ENCODE measurements around the gene IVD.

The IVD gene

DNA sequence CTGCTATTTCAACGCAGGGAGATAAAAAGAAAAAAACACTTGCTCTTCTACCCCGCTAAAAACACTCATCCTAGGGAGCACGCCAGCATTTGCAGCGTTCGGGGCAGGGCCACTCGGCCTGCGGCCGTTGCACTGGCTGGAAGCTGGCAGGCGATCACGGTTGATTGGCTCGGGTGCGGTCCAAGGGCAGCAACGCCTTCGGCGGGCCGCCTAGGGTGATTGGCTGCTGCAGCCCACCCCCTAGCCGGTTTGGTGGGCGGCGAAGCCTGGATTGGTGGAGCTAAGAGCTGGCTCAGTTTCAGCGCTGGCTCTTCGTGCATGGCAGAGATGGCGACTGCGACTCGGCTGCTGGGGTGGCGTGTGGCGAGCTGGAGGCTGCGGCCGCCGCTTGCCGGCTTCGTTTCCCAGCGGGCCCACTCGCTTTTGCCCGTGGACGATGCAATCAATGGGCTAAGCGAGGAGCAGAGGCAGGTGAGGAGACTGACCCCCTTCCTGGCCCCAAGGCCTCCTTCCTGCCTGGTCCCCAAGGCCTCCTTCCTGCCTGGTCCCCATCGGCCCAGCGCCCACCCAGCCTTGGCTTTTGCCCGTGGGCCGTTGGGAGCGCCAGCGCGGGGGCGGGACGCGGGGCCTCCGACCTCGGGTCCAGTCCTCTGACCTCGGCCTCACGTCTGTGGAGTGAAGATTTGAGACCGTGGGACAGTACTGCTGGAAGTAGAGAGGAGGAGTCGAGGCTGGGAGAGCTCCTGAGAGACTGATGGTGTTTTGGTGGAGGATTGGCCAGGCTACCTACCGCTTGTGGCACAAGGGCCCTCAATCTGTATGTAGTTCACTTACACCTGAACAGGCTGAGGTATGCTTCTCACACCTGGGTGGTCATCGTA lies at the start of gene IVD:
TSS of gene IVD (plus strand) at position 295 of the 881 bp plus-strand sequence. CDS start at position 328, 33 bp downstream.
- peak; percentile 97 for DNase-seq (ENCODE audit: low read depth)
- TF ChIP-seq, protein P1, sequence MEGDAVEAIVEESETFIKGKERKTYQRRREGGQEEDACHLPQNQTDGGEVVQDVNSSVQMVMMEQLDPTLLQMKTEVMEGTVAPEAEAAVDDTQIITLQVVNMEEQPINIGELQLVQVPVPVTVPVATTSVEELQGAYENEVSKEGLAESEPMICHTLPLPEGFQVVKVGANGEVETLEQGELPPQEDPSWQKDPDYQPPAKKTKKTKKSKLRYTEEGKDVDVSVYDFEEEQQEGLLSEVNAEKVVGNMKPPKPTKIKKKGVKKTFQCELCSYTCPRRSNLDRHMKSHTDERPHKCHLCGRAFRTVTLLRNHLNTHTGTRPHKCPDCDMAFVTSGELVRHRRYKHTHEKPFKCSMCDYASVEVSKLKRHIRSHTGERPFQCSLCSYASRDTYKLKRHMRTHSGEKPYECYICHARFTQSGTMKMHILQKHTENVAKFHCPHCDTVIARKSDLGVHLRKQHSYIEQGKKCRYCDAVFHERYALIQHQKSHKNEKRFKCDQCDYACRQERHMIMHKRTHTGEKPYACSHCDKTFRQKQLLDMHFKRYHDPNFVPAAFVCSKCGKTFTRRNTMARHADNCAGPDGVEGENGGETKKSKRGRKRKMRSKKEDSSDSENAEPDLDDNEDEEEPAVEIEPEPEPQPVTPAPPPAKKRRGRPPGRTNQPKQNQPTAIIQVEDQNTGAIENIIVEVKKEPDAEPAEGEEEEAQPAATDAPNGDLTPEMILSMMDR (conservative IDR thresholded peaks at IDR 0.05; ENCODE audit: low read depth, low read length), result no peak
- H3K4me3 ChIP-seq (ENCODE audit: low read depth, low read length), result peak within 1 kb of the TSS; percentile 95

DNA sequence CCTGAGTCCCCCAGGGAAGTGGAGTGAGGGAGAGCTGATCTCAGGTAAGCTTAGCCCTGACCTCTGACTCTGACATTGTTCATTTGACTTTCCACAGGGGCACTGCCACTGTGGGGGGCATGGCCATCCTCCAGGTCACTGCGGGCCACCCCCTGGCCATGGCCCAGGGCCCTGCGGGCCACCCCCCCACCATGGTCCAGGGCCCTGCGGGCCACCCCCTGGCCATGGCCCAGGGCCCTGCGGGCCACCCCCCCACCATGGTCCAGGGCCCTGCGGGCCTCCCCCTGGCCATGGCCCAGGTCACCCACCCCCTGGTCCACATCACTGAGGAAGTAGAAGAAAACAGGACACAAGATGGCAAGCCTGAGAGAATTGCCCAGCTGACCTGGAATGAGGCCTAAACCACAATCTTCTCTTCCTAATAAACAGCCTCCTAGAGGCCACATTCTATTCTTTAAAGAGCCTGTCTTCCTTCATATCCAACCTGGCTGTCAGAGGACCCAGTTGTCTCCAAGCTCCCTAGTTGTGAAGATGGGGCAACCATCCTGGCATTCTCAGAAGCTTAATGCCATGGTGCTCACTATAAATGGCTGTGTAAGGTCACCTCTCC lies 49.5 kb upstream of the IVD start:
- TF ChIP-seq, protein P1 (conservative IDR thresholded peaks at IDR 0.05; ENCODE audit: low read depth, low read length), result no peak
- no peak for DNase-seq (ENCODE audit: low read depth)
- H3K4me3 ChIP-seq (ENCODE audit: low read depth, low read length), result no peak overlapping the region

DNA sequence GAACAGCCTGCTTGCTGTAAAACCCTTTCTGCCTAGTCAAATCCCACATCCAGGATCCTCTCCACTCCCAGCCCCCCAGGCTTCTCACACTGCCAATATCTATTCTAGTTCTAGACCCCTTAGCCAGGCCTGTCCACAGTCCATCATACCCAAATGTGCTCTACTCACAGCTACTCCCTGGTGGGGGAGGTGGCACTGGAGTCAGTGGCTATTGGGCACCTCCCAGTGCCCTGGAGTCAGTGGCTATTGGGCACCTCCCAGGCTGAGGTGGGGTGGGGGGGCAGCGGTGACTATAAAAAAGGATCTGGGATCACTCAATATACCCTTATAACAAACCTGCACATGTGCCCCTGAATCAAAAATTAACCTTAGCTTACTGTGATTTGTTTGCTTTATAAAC lies 48.3 kb upstream of the IVD start:
- TF ChIP-seq, protein P1 (conservative IDR thresholded peaks at IDR 0.05; ENCODE audit: low read depth, low read length), result no peak
- no peak overlapping the region for H3K4me3 ChIP-seq (ENCODE audit: low read depth, low read length)
- DNase-seq (ENCODE audit: low read depth), result no peak

DNA sequence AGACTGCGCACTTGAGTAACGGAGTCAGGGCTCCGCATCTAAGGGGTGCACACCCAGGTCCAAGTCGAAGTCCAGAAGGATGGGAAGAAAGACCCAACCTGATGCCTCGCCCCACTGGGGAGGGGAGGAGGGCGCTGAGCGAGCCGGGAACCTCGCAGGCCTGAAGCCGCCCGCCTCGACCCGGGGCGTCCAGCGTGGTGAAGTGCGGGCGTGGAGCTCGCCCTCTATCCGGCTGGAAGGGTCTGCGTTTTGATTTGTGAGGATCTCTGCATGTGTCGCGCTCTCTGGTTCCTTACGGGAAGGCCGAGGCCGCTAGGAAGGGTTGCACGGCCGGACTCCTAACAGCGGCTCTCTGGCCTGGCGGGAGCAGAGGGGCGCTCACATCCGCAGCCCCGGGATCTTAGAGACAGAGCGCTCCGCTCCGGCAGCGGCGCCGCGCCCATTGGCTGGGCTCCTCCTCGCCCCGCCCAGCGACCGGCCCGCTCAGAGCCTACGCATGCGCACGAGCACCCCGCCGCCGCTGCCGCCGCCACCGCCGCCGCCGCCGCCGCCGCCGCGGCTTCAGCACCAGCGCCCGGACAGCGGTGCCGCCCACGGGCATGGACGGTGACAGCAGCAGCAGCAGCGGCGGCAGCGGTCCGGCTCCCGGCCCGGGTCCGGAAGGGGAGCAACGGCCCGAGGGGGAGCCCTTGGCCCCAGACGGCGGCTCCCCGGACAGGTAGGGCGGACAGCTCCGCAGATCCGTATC lies 47.7 kb upstream of the IVD start, which contains the start of gene DISP2:
TSS of gene DISP2 (plus strand) at position 497 of the 748 bp plus-strand sequence. CDS start at position 600, 103 bp downstream.
- peak within 1 kb of the TSS; percentile 58 for H3K4me3 ChIP-seq (ENCODE audit: low read depth, low read length)
- peak; percentile 77 for DNase-seq (ENCODE audit: low read depth)
- TF ChIP-seq, protein P1 (conservative IDR thresholded peaks at IDR 0.05; ENCODE audit: low read depth, low read length), result no peak

DNA sequence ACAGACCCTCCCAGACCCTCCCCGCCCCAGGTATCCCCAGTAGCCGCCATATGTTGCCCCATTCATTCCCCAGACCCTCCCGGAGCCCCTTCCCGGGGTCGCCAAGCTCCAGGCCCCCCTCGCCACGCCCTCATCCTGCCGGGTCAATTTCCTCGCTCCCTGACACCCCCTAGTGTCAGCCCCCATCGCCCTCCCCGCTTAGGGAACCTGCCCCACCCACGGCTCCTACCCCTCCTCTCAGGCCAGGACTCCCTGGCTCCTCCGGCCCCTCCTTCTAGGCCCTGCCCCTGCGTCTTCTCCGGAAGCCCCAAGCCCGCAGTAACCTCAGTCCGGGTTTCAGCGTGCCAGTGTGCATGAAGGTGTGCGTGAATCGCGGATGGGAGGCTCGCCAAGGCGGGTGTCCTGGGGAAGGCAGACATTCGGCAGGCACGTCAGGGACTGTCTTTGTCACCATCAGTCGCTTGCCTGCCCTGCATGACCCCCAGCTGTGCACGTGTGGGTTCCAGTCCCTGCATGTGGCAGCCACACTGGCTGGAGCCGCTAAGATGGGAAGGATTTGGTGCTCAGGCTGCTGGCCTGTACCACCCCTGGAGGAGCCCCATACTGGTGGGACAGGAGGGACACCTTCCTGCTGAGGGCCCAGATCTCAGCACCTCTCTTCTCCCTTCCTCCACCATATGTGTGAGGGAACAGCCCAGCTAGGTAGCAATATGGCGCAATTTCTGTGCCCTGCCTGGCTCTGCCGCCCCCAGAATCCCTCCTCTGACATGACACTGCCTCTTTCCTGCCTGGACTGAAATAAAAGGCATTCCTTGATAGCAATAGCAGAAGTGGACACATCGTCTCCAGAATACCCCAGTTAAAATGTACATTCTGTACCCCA lies 46.9 kb upstream of the IVD start:
- no peak for DNase-seq (ENCODE audit: low read depth)
- TF ChIP-seq, protein P1 (conservative IDR thresholded peaks at IDR 0.05; ENCODE audit: low read depth, low read length), result no peak
- peak overlapping the region; percentile 58 for H3K4me3 ChIP-seq (ENCODE audit: low read depth, low read length)

DNA sequence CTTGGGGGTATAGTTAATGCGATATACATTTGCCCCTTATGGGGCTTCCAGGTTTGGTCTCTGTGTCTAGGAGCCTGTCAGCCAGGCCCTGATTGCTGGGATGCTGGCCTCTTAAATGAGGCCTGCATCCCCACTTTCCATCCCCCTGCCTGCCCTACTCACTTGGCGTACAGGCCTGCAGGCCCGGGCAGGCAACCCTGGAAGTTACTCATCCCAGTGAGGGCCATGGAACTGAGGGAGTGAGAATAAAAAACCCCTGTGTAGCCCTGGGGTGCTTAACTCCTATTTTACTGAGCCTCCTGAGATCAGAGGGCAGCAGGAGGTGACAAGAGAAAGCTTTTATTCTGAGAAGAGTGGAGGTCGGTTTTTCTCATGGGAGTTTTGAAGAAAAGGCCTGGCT lies 45.6 kb upstream of the IVD start:
- no peak for DNase-seq (ENCODE audit: low read depth)
- TF ChIP-seq, protein P1 (conservative IDR thresholded peaks at IDR 0.05; ENCODE audit: low read depth, low read length), result no peak
- H3K4me3 ChIP-seq (ENCODE audit: low read depth, low read length), result no peak overlapping the region
